PC-3 (cell line): ENCODE results near the gene CAMTA1. TPM values are rescaled to one million over a fixed set of nuclear protein-coding genes. Genes with fewer than 3 reads are reported as not detected.

Source experiments
- ATAC-seq: fragments of 200-7000 bp; cut with Tn5 transposase; 2 replicates; pipeline ENCODE4 v1.9.1; 2020; ENCODE audit warnings: mild to moderate bottlenecking, moderate library complexity
- BruUV-seq: library from RNA; stranded (reverse); fragments of 400-500 nt; replicated peaks from 2 replicates; lab custom pipeline; 2021; lab: Mats Ljungman, UMichigan
- CTCF ChIA-PET: fragments of 300-600 bp; sonication (Branson Sonifier 250); formaldehyde crosslinking; loops from one replicate; lab custom pipeline; 2022; ENCODE audit warnings: antibody characterized with exemption; lab: Charles Lee
- POLR2A ChIA-PET: fragments of 300-600 bp; sonication (Branson Sonifier 250); formaldehyde crosslinking; loops from one replicate; lab custom pipeline; 2022; ENCODE audit warnings: antibody characterized with exemption; ENCODE audit not compliant: unreplicated experiment; lab: Charles Lee
- DNase-seq: peaks from one replicate; pipeline ENCODE4 v3.0.0-alpha.2; 2015
- H2AFZ ChIP-seq: fragments of 300-600 bp; sonication (generic); 2 replicates; pipeline ENCODE4 v1.6.0; 2016; ENCODE audit warnings: antibody characterized with exemption, low read length
- H3F3A ChIP-seq: fragments of 300-600 bp; sonication (generic); one replicate; pipeline ENCODE4 v1.6.0; 2017; ENCODE audit warnings: antibody characterized with exemption, low read length, control low read depth, mild to moderate bottlenecking; ENCODE audit not compliant: unreplicated experiment
- H3K27ac ChIP-seq: fragments of 300-600 bp; sonication (generic); 2 replicates; pipeline ENCODE4 v1.5.1; 2016; ENCODE audit warnings: mild to moderate bottlenecking, low read length
- H3K27me3 ChIP-seq: fragments of 300-600 bp; sonication (generic); 2 replicates; pipeline ENCODE4 v1.6.1; 2016; ENCODE audit warnings: low read length, mixed read lengths
- H3K36me3 ChIP-seq: fragments of 300-600 bp; sonication (generic); 2 replicates; pipeline ENCODE4 v1.6.1; 2016; ENCODE audit warnings: low read depth, mixed run types, low read length, mixed read lengths
- H3K4me1 ChIP-seq: fragments of 300-600 bp; sonication (generic); 2 replicates; pipeline ENCODE4 v1.5.1; 2016; ENCODE audit warnings: low read length; ENCODE audit not compliant: insufficient read depth
- H3K4me2 ChIP-seq: fragments of 300-600 bp; sonication (generic); 2 replicates; pipeline ENCODE4 v1.6.0; 2016; ENCODE audit warnings: low read length
- H3K4me3 ChIP-seq: fragments of 300-600 bp; sonication (generic); 2 replicates; pipeline ENCODE4 v1.5.1; 2016; ENCODE audit warnings: mild to moderate bottlenecking, low read length, mixed read lengths
- H3K79me2 ChIP-seq: fragments of 300-600 bp; sonication (generic); 2 replicates; pipeline ENCODE4 v1.6.1; 2017; ENCODE audit warnings: low read length, mixed read lengths
- H3K9ac ChIP-seq: fragments of 300-600 bp; sonication (generic); 2 replicates; pipeline ENCODE4 v1.6.0; 2016; ENCODE audit warnings: mild to moderate bottlenecking, low read length
- H3K9me2 ChIP-seq: fragments of 300-600 bp; sonication (generic); replicated peaks from 2 replicates; pipeline ENCODE4 v1.6.1; 2016; ENCODE audit warnings: mixed run types, low read length, mixed read lengths
- H3K9me3 ChIP-seq: fragments of 300-600 bp; sonication (generic); 2 replicates; pipeline ENCODE4 v1.6.1; 2016; ENCODE audit warnings: low read length, mixed read lengths
- H4K20me1 ChIP-seq: fragments of 300-600 bp; sonication (generic); 2 replicates; pipeline ENCODE4 v1.6.1; 2016; ENCODE audit warnings: low read length, mixed read lengths
- CTCF ChIP-seq: fragments of 300-600 bp; sonication (generic); conservative IDR thresholded peaks from 2 replicates; pipeline ENCODE4 v1.5.1; 2017; ENCODE audit warnings: antibody characterized with exemption, low read depth, mild to moderate bottlenecking, low read length
- EZH2 ChIP-seq: fragments of 300-600 bp; sonication (generic); IDR thresholded peaks from one replicate; pipeline ENCODE4 v1.6.1; 2017; ENCODE audit warnings: antibody characterized with exemption, mild to moderate bottlenecking, low read length; ENCODE audit not compliant: unreplicated experiment
- EZH2phosphoT487 ChIP-seq: fragments of 300-600 bp; sonication (generic); IDR thresholded peaks from 2 replicates; pipeline ENCODE4 v1.6.1; 2018; ENCODE audit warnings: mild to moderate bottlenecking, antibody characterized with exemption, low read length, borderline replicate concordance
- intact Hi-C: fragments of 100-400 bp; cut with micrococcal nuclease; formaldehyde crosslinking; loops from 2 replicates; pipeline ENCODE4 v1.9.0; 2023
- total RNA-seq: library from RNA; depleted of rRNA; stranded (reverse); fragments of >200 nt; gene quantifications from 2 replicates; pipeline ENCODE4 v1.2.3, GENCODE V29; 2014

CAMTA1 gene
- total RNA-seq, 1 experiment from 2014 or later: 40.8 TPM

DNA sequence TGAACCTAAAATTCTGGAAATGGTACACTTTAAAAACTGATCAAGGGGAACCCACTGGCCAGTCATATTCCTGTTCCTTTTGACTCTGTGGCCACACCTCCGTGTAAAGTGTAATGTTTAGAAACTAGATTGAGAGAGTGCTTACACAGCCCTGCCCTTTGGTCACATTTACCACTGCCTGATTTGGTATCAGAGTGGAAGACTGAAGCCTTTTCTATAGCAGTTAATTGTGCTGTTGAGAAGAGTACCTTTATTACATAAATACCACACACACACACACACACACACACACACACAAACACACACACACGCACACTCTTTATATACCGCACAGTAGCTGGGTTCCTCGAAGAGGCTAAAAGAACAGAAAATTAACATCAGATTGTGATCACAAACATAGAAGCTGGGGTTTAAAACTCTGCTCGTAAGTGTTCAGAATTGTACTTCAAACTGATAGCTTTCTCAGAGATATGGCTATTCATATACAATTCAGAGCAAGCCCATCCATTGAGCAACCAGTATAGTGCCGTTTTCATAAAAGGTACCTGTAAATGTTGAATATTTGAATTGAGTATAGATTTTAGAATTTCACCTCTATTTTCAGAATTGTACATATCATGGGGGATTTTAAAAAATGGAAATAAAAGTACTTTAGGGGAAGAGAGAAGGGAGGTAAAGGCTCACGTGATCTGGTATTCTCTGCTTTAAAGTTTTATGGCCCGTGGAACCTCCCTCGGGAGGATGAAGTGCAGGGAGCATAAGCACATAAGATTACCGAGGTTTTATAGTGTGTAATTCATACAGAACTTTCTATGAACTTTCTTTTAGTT lies 37.5 kb downstream of the CAMTA1 start:
- BruUV-seq: no TSS peak
- 0 out of 2 replicates have a peak, but pooled peaks cover 4% of the 10 kb centered on the region for H3K36me3 ChIP-seq
- ChIA-PET POLR2A (no interaction called here), CTCF (no interaction called here)
- no peaks in the 10 kb centered on the region for H4K20me1 ChIP-seq
- H3K9me3 ChIP-seq: no peaks in the 10 kb centered on the region
- TF ChIP-seq EZH2phosphoT487 (no peak), EZH2 (no peak), CTCF (no peak)
- no peaks in the 10 kb centered on the region for H3K27me3 ChIP-seq
- no peak overlapping the region for H3K4me2 ChIP-seq
- H3K27ac ChIP-seq: no peak overlapping the region
- H3K79me2 ChIP-seq: peaks cover 1% of the 10 kb centered on the region
- H3F3A ChIP-seq: no peaks in the 10 kb centered on the region
- no peak overlapping the region for H2AFZ ChIP-seq
- ATAC-seq (peak; percentile 31; the same call in 1 of the 2 replicates), DNase-seq (no peak)
- intact Hi-C loops: no loop called here
- no peak overlapping the region for H3K4me3 ChIP-seq
- no peaks in the 10 kb centered on the region for H3K4me1 ChIP-seq
- H3K9me2 ChIP-seq: no peaks in the 10 kb centered on the region
- no peak overlapping the region for H3K9ac ChIP-seq

DNA sequence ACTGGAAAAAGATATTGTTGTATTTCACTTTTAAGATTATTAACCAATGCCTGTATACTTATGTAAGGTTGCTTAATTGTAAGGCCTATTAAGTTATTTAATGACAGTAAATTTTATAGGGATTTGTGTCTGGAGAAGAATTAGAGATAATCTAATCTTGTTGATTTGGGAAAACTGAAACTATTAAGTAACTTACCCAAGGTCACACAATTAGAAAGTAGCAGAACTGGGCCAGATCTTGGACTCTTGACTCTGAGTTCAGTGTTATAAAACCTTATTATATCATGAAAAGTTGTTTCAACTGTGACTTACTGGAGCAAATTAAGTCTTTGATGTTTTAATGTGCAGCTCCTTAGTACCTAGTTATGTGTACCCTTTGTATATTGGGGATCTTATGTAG lies 38.5 kb downstream of the CAMTA1 start:
- Histone ChIP-seq H3K4me1 (no peaks in the 10 kb centered on the region), H3K4me2 (no peak overlapping the region), H3K4me3 (no peak overlapping the region), H3K27ac (no peak overlapping the region), H3K79me2 (no peaks in the 10 kb centered on the region), H3K9ac (no peak overlapping the region), H3F3A (no peaks in the 10 kb centered on the region), H4K20me1 (no peaks in the 10 kb centered on the region), H3K9me3 (no peaks in the 10 kb centered on the region), H3K27me3 (no peaks in the 10 kb centered on the region), H3K9me2 (no peaks in the 10 kb centered on the region), H3K36me3 (0 out of 2 replicates have a peak, but pooled peaks cover 4% of the 10 kb centered on the region), H2AFZ (no peak overlapping the region)
- intact Hi-C loops: no loop called here
- BruUV-seq: no TSS peak
- TF ChIP-seq EZH2phosphoT487 (no peak), EZH2 (no peak), CTCF (no peak)
- ATAC-seq (no peak), DNase-seq (no peak)
- ChIA-PET CTCF (no interaction called here), POLR2A (no interaction called here)
